GM12873 (cell line): ENCODE measurements around the gene THBS3.

Experiments
- TF ChIP-seq, protein P1 (sequence below): IDR thresholded peaks from 2 replicates; pipeline ENCODE4 v1.5.1; 2012; ENCODE audit warnings: low read depth, mild to moderate bottlenecking, moderate library complexity, low read length, control low read depth; ENCODE audit not compliant: insufficient read depth; ENCODE audit errors: missing control alignments

Gene THBS3

DNA sequence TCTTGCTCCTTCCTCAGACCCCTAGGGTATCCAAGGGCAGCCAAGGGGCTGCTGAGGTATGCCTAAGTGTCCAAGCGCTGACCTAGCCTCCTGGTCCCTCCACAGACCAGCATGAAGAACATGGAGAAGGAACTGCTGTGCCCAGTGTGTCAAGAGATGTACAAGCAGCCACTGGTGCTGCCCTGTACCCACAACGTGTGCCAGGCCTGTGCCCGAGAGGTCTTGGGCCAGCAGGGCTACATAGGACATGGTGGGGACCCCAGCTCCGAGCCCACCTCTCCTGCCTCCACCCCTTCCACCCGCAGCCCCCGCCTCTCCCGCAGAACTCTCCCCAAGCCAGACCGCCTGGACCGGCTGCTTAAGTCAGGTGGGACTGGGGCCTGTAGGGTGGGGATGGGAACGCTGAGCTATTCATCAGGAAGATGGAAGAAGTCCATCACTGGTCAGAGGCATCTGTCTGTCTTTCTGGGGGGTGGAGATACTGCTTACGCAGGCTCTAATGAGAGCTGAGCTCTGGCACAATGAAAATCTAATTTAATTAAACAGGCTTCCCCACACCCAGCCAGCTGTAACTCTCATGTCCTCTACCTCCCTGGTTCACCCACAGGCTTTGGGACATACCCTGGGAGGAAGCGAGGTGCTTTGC lies 32.3 kb downstream of the THBS3 start:
- TF ChIP-seq, protein P1, sequence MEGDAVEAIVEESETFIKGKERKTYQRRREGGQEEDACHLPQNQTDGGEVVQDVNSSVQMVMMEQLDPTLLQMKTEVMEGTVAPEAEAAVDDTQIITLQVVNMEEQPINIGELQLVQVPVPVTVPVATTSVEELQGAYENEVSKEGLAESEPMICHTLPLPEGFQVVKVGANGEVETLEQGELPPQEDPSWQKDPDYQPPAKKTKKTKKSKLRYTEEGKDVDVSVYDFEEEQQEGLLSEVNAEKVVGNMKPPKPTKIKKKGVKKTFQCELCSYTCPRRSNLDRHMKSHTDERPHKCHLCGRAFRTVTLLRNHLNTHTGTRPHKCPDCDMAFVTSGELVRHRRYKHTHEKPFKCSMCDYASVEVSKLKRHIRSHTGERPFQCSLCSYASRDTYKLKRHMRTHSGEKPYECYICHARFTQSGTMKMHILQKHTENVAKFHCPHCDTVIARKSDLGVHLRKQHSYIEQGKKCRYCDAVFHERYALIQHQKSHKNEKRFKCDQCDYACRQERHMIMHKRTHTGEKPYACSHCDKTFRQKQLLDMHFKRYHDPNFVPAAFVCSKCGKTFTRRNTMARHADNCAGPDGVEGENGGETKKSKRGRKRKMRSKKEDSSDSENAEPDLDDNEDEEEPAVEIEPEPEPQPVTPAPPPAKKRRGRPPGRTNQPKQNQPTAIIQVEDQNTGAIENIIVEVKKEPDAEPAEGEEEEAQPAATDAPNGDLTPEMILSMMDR = no peak

DNA sequence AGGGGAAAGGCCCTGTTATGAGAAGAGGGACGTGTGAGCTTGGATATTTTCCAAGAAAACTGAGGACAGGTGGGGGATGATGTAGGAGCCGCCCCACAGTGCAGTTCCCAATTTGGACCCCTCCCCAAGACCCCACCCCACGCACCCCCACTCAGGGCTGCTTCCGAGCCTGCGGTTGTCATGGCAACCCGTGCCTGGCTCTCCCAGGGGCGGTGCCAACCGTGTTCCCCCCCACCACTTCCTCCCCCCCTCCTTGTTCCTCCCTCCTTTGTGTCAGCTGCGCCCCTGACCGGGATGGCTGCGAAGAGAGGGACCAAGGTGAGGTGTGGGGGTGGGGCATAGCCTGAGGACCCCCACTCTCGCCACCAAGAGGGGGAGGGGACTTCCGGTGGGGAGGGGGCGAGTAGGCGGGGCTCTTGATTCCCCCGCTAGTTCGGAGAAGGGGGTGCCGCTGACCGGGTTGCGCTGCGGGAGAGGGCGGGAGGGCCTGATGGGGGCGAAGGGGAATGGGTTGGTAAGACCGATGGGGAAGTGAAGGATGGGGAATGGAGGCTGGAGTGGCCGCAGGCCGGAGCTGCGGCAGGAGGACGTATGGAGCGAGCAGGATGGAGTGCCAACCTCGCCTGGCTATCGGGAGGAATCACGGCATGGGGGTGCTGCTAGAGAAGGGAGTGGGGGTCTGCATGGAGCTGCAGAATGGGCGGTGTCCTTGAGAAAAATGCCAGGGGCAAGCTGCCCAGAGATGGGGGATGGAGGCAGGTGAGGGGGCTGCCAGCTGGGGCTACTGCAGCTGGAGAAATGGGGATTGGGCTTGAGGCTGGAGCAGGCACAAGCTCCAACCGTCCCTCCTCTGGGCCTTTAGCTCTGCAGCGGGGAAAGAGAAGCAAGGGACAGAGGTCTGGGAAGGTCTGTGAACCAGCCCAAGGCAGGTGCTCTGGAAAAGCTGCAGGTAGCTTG lies 33.1 kb downstream of the THBS3 start:
- TF ChIP-seq, protein P1 = no peak

DNA sequence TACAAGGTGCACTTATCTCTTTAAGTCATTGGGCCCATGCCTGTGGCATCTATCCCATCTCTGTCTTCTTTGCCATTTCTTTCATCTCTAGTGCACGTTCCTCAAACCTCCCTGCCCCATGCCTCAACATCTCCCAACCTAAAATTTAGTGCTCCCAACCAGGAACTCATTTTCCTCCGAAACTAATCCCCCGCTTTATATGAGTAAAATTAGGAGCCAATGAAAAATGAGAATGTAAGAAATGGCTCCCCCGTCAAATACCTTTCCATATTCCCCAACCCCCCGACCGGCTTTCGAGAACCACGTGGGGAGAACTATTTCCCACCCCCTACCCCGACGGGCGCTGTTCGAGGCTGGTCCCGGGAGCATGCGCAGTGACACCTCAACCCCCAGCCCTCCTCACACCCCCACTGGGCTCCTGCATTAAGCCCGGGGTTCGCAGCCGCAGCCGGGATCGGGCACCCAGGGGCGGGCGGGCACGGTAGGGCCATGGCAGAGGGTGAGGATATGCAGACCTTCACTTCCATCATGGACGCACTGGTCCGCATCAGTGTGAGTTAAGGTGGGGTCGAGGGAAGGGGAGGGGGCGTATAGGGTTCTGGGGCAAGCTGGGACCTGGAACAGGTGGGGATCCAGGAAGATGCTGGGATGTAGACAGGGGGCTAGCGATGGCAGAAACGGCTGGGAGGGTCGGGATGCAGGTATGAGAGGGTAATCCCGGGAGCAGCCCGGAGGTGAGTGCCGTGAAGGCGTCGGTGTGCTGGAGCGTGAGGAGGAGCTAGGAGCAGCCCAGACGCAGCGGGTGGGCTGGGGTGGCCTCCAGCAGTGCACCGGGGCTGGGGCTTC lies 34.0 kb downstream of the THBS3 start, which contains the start of gene TRIM46:
TSS of gene TRIM46 (plus strand) at position 372 of the 846 bp plus-strand sequence. CDS start at position 490, 118 bp downstream.
- TF ChIP-seq, protein P1 = no peak

DNA sequence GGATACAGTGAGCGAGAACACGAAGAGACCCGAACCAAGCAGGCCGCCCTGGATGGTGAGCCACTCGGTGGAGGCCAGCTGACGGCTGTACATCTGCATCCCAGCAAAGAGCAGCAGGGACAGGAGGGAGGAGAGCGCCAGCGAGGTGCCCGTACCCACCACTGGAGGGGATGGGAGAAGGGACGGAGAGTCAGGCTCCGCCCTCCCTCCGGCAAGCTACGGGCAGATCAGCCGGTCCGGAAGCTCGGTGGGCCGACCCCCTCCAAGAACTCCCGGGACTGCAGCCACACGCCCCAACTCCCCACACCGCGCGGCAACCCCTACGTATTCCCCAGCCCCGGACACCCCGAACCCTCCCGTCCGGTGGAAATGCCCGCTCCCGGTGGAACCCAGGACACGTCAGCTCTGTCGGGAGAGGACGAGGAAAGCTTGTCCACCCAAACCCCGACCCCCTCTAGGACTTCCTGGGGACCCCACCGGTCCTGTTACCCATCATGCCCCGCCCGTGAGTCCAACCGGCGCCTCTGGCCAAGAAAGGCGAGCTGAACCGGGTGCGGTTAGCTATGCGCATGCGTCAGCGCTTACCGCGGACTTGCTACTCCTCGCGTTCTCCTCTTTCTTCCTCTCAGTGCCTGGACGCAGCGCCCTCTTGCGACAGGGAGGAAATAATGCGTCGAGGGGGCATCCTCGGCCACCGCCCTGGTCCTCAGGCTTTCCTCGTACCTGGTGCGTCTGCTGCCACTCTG lies 34.8 kb downstream of the THBS3 start, which contains the start of gene KRTCAP2:
TSS of gene KRTCAP2 (minus strand) at position 573 of the 746 bp plus-strand sequence. CDS start at position 493, 80 bp downstream.
- TF ChIP-seq, protein P1 = peak; percentile 99

DNA sequence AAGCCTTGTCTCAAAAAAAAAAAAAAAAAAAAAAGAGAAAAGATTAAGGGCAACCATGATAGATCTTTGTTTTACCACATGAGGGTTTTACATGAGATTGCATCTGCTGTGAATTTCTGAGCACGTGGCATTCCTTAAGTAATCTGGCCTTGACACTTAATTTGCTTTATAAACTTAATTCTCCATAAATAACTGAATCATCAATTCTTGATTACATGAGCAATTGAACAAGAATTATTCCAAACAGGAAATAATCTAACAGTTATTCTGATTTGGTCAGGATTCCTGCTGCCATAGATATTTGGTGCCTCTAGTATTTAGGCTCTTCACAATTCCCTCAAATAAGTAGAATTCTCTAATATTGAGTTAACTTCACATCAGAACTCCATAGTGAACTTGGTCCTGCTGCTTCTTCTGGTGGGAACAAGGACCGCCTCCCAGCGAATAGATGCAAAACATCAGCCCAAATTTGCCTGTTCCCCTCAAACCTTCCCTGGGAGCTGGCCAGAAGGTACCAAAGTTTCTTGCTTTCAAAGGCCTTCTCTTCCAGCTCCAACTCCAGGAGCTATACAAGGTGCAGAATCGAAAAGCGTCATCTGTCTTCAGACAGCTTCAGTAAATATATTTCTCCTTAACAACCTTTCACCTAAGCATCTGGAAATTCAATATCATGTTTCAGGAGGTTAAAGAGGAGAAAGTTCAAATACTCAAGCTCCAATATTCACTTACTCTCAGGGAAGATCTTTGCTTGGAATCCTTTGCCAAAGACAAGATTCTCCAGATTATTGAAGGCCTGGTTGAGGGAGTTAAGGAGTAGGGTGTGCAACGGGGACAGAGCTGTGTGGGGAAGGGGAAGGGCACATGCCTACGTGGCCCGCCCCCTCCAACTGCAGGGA lies 35.6 kb downstream of the THBS3 start:
- TF ChIP-seq, protein P1 = no peak

DNA sequence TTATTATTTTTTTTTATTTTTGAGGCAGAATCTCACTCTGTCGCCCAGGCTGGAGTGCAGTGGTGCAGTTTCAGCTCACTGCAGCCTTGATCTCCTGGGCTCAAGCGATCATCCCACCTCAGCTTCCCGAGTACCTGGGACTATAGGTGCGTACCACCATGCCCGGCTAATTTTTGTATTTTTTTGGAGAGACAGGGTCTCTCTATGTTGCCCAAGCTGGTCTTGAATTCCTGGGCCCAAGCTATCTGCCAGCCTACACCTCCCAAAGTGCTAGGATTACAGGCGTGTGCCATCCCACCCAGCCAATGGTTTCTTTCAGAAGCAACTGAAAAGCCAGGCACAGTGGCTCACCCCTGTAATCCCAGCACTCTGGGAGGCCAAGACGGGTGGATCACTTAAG lies 36.9 kb downstream of the THBS3 start:
- TF ChIP-seq, protein P1 = no peak
